Ovary (tissue), 3 donors: Measurements from ENCODE around the gene DGKG.

ENCODE experiments used
- CTCF ChIP-seq, 3 donors: fragments of 450-650 bp in 2 of 3; fragments of 200-600 bp in 1 of 3; IDR thresholded peaks; one replicate each; pipeline versions ENCODE4 v1.5.1 to v1.8.0; 2016 to 2022; ENCODE audit warnings: antibody characterized with exemption in 3 of 3, mild to moderate bottlenecking in 1 of 3
- EP300 ChIP-seq: sonication (generic); formaldehyde crosslinking; IDR thresholded peaks from one replicate; pipeline ENCODE4 v1.6.1; 2017; ENCODE audit warnings: antibody characterized with exemption
- POLR2A ChIP-seq: fragments of 450-650 bp; IDR thresholded peaks from one replicate; pipeline ENCODE4 v1.6.1; 2017; ENCODE audit warnings: antibody characterized with exemption, mild to moderate bottlenecking, moderate library complexity
- donor health status: DM: no; HTN: no; CAD: no.

GRCh38 chr3:186133980-186134379 lies 228.1 kb downstream of the DGKG start:
- TF ChIP-seq CTCF (IDR thresholded peaks at IDR 0.05), result no peak
- no peak for TF ChIP-seq EP300
- TF ChIP-seq POLR2A, result no peak
